WTC11 (cell line): ENCODE results near the gene AGAP1. TPM values are rescaled to one million over a fixed set of nuclear protein-coding genes. Genes with fewer than 3 reads are reported as not detected.

Experiments
- ATAC-seq: fragments of 200-7000 bp; cut with Tn5 transposase; 2 replicates; pipeline ENCODE4 v1.10.0; 2021; ENCODE audit warnings: mild to moderate bottlenecking, moderate library complexity
- CTCF ChIA-PET: fragments of 300-600 bp; sonication (Branson Sonifier 250); formaldehyde crosslinking; loops from one replicate; lab custom pipeline; 2021; ENCODE audit warnings: antibody characterized with exemption; lab: Charles Lee
- POLR2A ChIA-PET: fragments of 350-600 bp; sonication (Branson Sonifier 250); formaldehyde crosslinking; loops from one replicate; lab custom pipeline; 2021; ENCODE audit warnings: antibody characterized with exemption; lab: Charles Lee
- DNase-seq: peaks from one replicate; pipeline ENCODE4 v3.0.0; 2021; ENCODE audit warnings: low spot score
- H3K27ac Mint-ChIP-seq: 2 replicates; pipeline ENCODE4 v1.8.0; 2021; ENCODE audit warnings: mixed read lengths
- H3K27me3 Mint-ChIP-seq: 2 replicates; pipeline ENCODE4 v1.8.0; 2021; ENCODE audit warnings: low read depth, mild to moderate bottlenecking, moderate library complexity, mixed read lengths
- H3K36me3 Mint-ChIP-seq: 2 replicates; pipeline ENCODE4 v1.8.0; 2021; ENCODE audit warnings: mixed read lengths
- H3K4me1 Mint-ChIP-seq: 2 replicates; pipeline ENCODE4 v1.8.0; 2022; ENCODE audit warnings: mixed read lengths
- H3K4me3 Mint-ChIP-seq: 2 replicates; pipeline ENCODE4 v1.8.0; 2021; ENCODE audit warnings: mild to moderate bottlenecking, moderate library complexity, mixed read lengths
- H3K9me3 Mint-ChIP-seq: 2 replicates; pipeline ENCODE4 v1.8.0; 2021; ENCODE audit warnings: mixed read lengths
- AFF4 ChIP-seq: sonication (generic); formaldehyde crosslinking; IDR thresholded peaks from 2 replicates; pipeline ENCODE4 v1.8.1; 2023; ENCODE audit warnings: mild to moderate bottlenecking, missing genetic modification reagents, borderline replicate concordance
- E2F1 ChIP-seq: sonication (generic); formaldehyde crosslinking; IDR thresholded peaks from 2 replicates; pipeline ENCODE4 v1.8.0; 2022; ENCODE audit warnings: mild to moderate bottlenecking, missing genetic modification reagents
- E2F4 ChIP-seq: sonication (generic); formaldehyde crosslinking; IDR thresholded peaks from 2 replicates; pipeline ENCODE4 v1.8.1; 2022; ENCODE audit warnings: low read depth, mild to moderate bottlenecking, moderate library complexity, missing genetic modification reagents, borderline replicate concordance
- ERG ChIP-seq: fragments of 250-450 bp; sonication (Bioruptor Pico); IDR thresholded peaks from 2 replicates; pipeline ENCODE4 v1.8.0; 2021; ENCODE audit warnings: mild to moderate bottlenecking
- HMGA2 ChIP-seq: fragments of 250-450 bp; sonication (Bioruptor Pico); IDR thresholded peaks from 2 replicates; pipeline ENCODE4 v1.4.0; 2021; ENCODE audit warnings: mild to moderate bottlenecking, moderate library complexity
- HMGXB4 ChIP-seq: sonication (generic); formaldehyde crosslinking; IDR thresholded peaks from 2 replicates; pipeline ENCODE4 v1.8.1; 2023; ENCODE audit warnings: mild to moderate bottlenecking, moderate library complexity, missing genetic modification reagents
- IRF1 ChIP-seq: sonication (generic); formaldehyde crosslinking; IDR thresholded peaks from 2 replicates; pipeline ENCODE4 v1.8.0; 2023; ENCODE audit warnings: missing genetic modification reagents
- MAX ChIP-seq: sonication (generic); formaldehyde crosslinking; IDR thresholded peaks from 2 replicates; pipeline ENCODE4 v1.8.0; 2022; ENCODE audit warnings: mild to moderate bottlenecking, missing genetic modification reagents
- MLX ChIP-seq: sonication (generic); formaldehyde crosslinking; IDR thresholded peaks from 2 replicates; pipeline ENCODE4 v1.8.1; 2023; ENCODE audit warnings: mild to moderate bottlenecking, missing genetic modification reagents, moderate library complexity
- NR2C2 ChIP-seq: sonication (generic); formaldehyde crosslinking; IDR thresholded peaks from 2 replicates; pipeline ENCODE4 v1.8.0; 2022; ENCODE audit warnings: mild to moderate bottlenecking, missing genetic modification reagents
- SMAD4 ChIP-seq: sonication (generic); formaldehyde crosslinking; IDR thresholded peaks from 2 replicates; pipeline ENCODE4 v1.8.0; 2022; ENCODE audit warnings: mild to moderate bottlenecking, missing genetic modification reagents
- TEAD1 ChIP-seq: sonication (generic); formaldehyde crosslinking; IDR thresholded peaks from 2 replicates; pipeline ENCODE4 v1.8.0; 2022; ENCODE audit warnings: mild to moderate bottlenecking, missing genetic modification reagents
- ZSCAN18 ChIP-seq: fragments of 250-450 bp; sonication (Bioruptor Pico); IDR thresholded peaks from 2 replicates; pipeline ENCODE4 v2.1.2; 2022; ENCODE audit warnings: mild to moderate bottlenecking, moderate library complexity
- total RNA-seq: library from RNA; stranded (reverse); gene quantifications from 3 replicates; pipeline ENCODE4 v1.2.3, GENCODE V29; 2021

AGAP1 gene
- total RNA-seq, 1 experiment from 2014 or later, result 49.3 TPM

- TF ChIP-seq ERG (CRISPR knock-in tag), result no peak
- TF ChIP-seq ZSCAN18 (CRISPR knock-in tag), result no peak
- no peak for TF ChIP-seq HMGA2 (CRISPR knock-in tag)
- TF ChIP-seq IRF1 (CRISPR knock-in tag), result no peak
- TF ChIP-seq TEAD1 (CRISPR knock-in tag), result no peak
- TF ChIP-seq, all 79 proteins: peak for 0
These were observed 372.5 kb downstream of the AGAP1 start (continued) for GRCh38 chr2:235866373-235866772.

GRCh38 chr2:235868224-235868623, 374.4 kb downstream of the AGAP1 start:
- Mint-ChIP-seq H3K27ac (no peak overlapping the region; the same call in 1 of the 2 replicates), H3K9me3 (peaks cover 9% of the 10 kb centered on the region), H3K36me3 (peaks cover 19% of the 10 kb centered on the region), H3K27me3 (no peaks in the 10 kb centered on the region), H3K4me3 (no peak overlapping the region), H3K4me1 (peaks cover 42% of the 10 kb centered on the region)
- DNase-seq, result no peak
- no peak for TF ChIP-seq E2F1 (CRISPR knock-in tag)
- no peak for TF ChIP-seq MLX (CRISPR knock-in tag)
- TF ChIP-seq SMAD4, result no peak
- no peak for TF ChIP-seq MAX (CRISPR knock-in tag)
- TF ChIP-seq ERG (CRISPR knock-in tag), result no peak
- no peak for TF ChIP-seq HMGXB4 (CRISPR knock-in tag)
- no peak for TF ChIP-seq E2F4 (CRISPR knock-in tag)
- no peak for TF ChIP-seq AFF4
- TF ChIP-seq NR2C2 (CRISPR knock-in tag), result no peak
- POLR2A ChIA-PET, result no interaction called here
- no peak for ATAC-seq
- CTCF ChIA-PET, result interaction anchor here (1.1 kb wide), 1 partner anchor 313 kb away, joined by 5 read pairs; no protein-coding TSS in a partner anchor
